ENCODE measurements around the gene NUP153.
"Not testable (repeated sequence)": the region's sequence is repeated elsewhere in the genome, so short reads cannot be mapped to it uniquely, and the experiment has no call there.

NUP153 gene

GRCh38 chr6:17606606-17607005 lies 100.1 kb downstream of the NUP153 start:
- DNase-seq (ENCODE audit: low read depth in 2 of 2, low spot score in 1 of 2): no peak

DNA sequence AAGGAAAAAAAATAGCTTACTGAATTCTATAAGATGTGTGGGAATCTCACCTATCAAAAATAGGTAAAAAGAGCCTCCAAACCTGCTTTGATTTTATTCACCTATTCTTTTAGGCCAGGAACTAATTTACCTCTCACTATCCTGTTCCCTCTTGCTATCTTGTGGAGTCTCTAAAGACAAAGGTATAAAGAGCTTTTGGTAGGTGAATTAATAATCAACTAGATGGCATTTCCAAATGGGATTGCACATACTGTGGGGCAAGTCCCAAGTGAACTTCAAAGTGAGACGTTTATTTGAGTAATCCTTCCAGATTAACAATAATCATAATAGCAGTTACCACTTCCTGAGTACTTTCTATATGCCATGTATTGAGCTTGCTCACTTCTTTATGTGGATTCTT lies 103.8 kb downstream of the NUP153 start:
- no peak for DNase-seq (ENCODE audit: low read depth in 2 of 2, low spot score in 1 of 2)

DNA sequence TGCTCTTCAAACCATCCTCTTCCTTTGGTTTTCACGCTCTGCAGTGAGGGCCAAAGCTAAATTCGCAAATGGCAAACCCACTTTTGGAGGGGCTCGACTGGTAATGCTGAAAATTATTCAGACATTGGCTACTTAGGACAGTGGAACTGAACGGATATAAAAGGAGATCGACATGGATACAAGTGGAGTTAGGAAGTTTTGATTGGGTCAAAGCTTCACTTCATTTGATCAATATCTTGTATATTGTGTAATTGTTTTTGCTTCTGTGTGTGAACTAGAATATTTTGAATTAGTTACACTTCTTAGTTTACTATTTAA lies 105.4 kb downstream of the NUP153 start:
- DNase-seq (ENCODE audit: low read depth in 2 of 2, low spot score in 1 of 2): no peak

- no peak for DNase-seq (ENCODE audit: low read depth in 2 of 2, low spot score in 1 of 2)
Observed at GRCh38 chr6:17600527-17601385, 106.0 kb downstream of the NUP153 start.

- peak; percentile 90 to 91 for DNase-seq (ENCODE audit: low read depth in 2 of 2, low spot score in 1 of 2)
Observed at GRCh38 chr6:17599877-17600526, 106.7 kb downstream of the NUP153 start, which contains the start of gene FAM8A1. Gene FAM8A1 (plus strand): TSS chr6:17600302. CDS start chr6:17600410, 108 bp downstream.

GRCh38 chr6:17596085-17596484 lies 110.6 kb downstream of the NUP153 start:
- no peak for DNase-seq (ENCODE audit: low read depth in 2 of 2, low spot score in 1 of 2)

GRCh38 chr6:17593246-17593645 lies 113.5 kb downstream of the NUP153 start:
- DNase-seq (ENCODE audit: low read depth in 2 of 2, low spot score in 1 of 2): no peak

GRCh38 chr6:17591287-17591686 lies 115.4 kb downstream of the NUP153 start:
- DNase-seq (ENCODE audit: low read depth in 2 of 2, low spot score in 1 of 2): no peak

DNA sequence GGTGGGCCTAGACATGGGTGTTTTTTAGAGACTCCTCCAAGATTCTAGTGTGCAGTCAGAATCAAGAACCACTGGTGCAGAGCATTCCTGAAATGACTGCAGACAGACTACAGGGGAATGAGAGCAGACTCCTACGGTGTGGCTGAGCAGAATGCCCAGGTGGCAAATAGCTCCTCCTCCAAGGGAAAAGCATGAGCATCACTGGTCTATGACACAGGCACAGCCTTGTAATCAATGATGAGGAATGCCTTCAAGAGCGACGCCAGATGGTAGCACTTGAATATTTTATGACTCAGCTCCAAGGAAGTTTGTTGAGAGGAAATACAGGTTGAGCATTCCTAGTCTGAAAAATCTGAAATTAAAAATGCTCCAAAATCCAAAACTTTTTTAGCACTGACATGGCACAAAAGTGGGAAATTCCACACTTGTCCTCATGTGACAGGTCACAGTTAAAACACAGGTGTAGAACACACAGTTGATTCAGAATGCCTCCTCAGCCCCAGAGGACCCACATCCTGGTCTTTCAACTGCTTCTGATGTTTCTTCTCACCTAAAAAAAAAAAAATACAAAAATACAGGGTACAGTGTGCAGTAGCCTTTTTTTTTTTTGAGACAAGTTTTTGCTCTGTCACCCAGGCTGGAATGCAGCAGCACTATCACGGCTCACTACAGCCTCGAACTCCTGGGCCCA lies 117.2 kb downstream of the NUP153 start:
- no peak for DNase-seq (ENCODE audit: low read depth in 2 of 2, low spot score in 1 of 2)

DNA sequence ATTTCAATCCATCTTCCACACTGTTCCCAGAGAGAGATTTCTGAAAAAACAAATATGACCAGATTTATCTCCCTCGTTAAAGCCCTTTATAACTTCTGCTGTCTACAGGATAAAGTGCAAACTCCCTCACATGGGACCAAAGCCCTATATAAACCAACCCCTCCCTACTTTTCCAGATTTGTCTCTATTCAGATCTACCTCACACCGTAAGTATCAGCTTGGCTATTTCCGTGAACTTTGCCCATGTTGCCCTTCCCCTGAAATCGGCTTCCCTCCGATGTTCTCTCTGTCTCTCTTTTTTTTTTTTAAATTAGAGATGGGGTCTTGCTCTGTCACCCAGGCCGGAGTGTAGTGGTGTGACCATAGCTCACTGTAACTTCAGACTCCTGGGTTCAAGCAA lies 118.7 kb downstream of the NUP153 start:
- DNase-seq (ENCODE audit: low read depth in 2 of 2, low spot score in 1 of 2): no peak

DNA sequence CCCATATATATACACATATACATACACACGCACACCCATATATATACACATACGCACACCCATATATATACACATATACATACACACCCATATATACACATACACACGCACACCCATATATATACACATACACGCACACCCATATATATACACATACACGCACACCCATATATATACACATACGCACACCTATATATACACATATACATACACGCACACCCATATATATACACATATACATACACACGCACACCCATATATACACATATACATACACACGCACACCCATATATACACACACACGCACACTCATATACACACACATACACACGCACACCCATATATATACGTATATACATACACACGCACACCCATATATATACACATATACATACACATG lies 120.1 kb downstream of the NUP153 start:
- not testable (repeated sequence) for DNase-seq (ENCODE audit: low read depth in 2 of 2, low spot score in 1 of 2)

GRCh38 chr6:17585766-17586490 lies 120.8 kb downstream of the NUP153 start:
- DNase-seq (ENCODE audit: low read depth in 2 of 2, low spot score in 1 of 2): no peak

- DNase-seq (ENCODE audit: low read depth in 2 of 2, low spot score in 1 of 2): no peak
Observed at GRCh38 chr6:17584241-17584803, 122.4 kb downstream of the NUP153 start.

DNA sequence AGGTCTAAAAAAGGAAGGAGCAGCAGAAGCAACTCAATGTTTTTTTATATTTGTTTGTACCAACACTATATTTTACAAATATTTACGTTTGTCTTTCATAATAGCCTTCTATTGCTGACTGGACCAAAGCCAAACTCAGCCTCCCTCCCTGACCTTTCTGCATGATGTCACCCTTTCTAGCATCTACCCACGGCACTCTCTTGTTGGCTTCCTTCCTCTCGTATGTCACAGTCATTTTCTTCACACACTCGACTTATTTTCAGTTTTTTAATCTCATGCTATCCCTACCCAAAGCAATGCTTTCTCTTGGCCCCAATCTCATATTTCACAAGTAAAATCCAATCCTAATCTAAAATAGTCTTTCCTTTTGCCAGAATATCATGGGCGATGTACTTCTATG lies 122.9 kb downstream of the NUP153 start:
- DNase-seq (ENCODE audit: low read depth in 2 of 2, low spot score in 1 of 2): no peak

GRCh38 chr6:17581282-17581681 lies 125.4 kb downstream of the NUP153 start:
- DNase-seq (ENCODE audit: low read depth in 2 of 2, low spot score in 1 of 2): not testable (repeated sequence)

DNA sequence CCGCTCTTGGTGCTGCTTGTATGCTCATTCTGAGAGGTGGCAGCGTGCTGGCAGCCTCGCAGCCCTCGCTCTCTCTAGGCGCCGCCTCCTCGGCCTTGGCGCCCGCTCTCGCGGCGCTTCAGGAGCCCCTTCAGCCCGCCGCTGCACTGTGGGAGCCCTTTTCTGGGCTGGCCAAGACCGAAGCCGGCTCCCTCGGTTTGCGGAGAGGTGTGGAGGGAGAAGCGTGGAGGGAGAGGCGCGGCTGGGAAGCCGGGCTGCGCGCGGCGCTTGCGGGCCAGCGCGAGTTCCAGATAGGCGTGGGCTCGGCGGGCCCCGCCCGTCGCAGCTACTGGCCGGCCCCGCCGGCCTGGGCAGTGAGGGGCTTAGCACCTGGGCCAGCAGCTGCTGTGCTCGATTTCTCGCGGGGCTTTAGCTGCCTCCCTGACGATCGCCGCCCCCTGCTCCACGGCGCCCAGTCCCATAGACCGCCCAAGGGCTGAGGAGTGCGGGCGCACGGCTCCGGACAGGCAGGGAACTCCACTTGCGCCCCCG lies 126.1 kb downstream of the NUP153 start:
- DNase-seq (ENCODE audit: low read depth in 2 of 2, low spot score in 1 of 2): no peak

GRCh38 chr6:17577059-17577458 lies 129.7 kb downstream of the NUP153 start:
- DNase-seq (ENCODE audit: low read depth in 2 of 2, low spot score in 1 of 2): no peak

- DNase-seq (ENCODE audit: low read depth in 2 of 2, low spot score in 1 of 2): no peak
Observed at GRCh38 chr6:17574866-17575560, 131.7 kb downstream of the NUP153 start.

DNA sequence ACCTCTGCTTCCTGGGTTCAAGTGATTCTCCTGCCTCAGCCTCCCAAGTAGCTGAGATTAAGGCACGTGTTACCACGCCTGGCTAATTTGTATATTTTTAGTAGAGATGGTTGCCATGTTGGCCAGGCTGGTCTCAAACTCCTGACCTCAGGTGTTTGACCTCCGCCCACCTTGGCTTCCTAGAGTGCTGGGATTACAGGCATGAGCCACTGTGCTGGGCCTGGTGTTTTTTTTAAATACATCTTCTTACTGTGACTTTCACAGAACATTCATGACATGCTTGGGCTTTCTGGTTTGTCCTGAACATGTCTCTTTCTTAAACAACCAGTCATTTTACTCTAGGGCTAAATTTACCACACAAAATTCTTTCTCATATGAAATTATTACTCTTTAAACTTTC lies 141.3 kb downstream of the NUP153 start:
- DNase-seq (ENCODE audit: low read depth in 2 of 2, low spot score in 1 of 2): no peak
